Measurements from ENCODE around the gene ITPKB.
"Not testable (repeated sequence)": the region's sequence is repeated elsewhere in the genome, so short reads cannot be mapped to it uniquely, and the experiment has no call there.

The ITPKB gene

GRCh38 chr1:226738995-226739695 is at the start of gene ITPKB:
ITPKB (minus strand) TSS chr1:226739282; CDS start chr1:226737458, 1,824 bp downstream.
- DNase-seq = no peak

DNA sequence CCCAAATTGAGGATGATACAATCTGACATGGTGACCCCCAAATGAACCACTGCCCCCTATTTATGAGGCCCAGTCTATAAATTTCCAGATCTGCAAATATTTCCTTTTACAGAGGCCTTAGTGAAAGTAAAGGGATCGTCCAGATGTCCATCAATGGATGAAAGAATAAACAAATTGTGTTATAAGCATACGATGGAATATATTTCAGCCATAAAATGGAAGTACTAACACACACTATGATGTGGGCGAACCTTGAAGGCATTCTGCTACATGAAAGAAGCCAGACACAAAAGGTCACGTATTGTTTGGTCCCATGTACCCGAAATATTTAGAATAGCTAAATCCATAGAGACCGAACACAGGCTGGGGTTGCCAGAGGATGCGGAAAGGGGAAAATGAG is 48.6 kb upstream of the ITPKB start:
- no peak for DNase-seq

DNA sequence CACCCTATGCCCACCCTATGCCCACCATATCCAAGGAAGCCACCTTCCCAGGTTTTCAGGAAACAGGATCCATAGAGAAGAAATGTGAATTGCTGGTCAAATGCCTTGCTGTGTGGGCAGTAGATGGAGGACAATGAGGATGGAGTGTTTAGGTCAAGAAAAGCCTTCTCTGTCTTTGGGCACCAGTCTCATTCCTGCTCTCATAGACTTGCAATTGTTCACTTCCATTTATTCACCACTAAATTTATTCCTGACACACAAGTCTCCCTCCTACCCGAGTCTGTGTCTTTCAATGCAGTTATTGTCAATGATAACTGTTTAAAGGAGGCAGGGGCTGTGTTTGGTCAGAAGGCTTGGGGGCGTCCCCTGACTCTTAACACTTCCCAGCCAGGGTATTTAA is 48.0 kb upstream of the ITPKB start:
- DNase-seq = no peak

- DNase-seq = no peak
These were observed 47.5 kb upstream of the ITPKB start for GRCh38 chr1:226786550-226786949.

- DNase-seq = no peak
These were observed 46.7 kb upstream of the ITPKB start for GRCh38 chr1:226785805-226786204.

DNA sequence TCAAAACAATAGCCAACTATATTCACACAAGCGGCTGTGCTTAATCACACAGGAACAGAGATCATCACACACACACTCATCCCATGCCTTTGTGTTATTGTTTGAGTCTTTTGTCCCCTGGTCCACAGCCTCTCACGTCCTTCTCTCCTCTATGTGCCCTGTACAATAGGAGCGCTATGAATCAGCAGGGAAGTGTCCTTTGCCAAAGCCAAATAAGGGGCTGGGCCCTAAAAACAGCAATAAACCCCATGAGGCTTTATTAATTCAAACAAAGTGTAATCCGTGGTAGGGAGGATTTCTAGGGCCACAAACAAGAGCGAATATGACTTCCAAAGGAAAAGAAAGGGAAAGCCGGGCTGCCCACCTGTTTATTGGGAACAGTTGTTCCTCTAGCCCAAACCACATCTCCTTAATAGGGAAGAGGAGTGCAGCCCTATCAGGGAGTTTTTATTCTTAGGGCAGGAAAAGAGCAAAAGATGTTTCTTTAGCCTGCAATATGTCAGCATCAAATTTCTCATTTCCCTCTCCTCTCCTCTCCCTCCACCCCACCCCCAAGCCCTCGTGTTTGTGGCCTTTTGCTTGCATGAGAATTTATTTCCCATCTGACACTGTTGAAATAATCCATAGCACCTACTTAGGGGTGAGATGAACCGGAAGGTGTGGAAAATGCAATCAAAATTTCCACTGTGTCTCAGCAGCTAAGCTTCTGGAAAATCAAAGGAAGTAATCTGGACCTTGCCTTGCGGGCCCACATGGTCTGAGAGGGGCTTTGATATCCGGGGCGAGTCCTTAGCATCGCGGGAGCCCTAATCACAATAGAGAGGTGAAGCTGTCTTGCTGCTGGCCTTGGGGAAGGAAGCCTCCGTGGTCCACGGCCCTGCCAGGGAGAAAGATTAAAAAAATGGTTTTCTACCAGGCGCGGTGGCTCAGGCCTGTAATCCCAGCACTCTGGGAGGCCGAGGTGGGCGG is 45.3 kb upstream of the ITPKB start:
- no peak for DNase-seq

DNA sequence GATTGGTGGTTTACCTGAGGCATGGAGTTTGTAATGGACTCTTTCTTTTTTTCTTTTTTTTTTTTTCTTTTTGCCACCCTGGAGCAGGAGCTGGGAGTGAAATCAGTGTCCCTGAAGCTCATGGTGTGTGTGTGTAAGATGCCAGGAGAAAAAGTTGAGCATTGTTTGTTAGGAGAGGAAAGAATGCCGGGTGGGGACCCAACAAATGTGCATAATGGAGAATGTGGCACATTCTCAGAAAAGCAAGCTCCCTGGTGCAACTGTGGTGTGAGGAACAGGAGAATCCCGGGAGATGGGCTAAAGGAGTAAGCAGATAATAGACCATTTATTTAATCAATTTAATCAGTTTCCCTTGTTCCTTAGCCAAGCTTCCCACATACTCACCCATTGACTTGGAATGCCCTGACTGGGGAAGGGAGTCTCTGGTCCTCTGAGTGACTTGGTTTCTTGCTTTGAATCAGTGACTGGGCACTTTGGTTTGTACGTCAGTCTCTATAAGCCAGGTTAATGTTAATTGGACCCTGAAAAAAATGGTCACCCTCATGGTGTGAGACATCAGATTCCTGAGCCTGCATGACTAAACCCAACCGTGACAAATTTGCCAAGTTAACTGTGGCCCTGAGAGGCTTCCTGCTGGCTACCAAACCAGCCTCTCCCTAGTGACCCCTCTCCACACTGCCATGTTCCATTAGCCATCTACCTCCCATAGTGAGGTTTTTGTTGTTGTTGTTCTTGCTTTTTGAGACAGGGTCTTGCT is 43.9 kb upstream of the ITPKB start:
- DNase-seq = no peak

GRCh38 chr1:226781937-226782609 is 43.0 kb upstream of the ITPKB start:
- DNase-seq = no peak

DNA sequence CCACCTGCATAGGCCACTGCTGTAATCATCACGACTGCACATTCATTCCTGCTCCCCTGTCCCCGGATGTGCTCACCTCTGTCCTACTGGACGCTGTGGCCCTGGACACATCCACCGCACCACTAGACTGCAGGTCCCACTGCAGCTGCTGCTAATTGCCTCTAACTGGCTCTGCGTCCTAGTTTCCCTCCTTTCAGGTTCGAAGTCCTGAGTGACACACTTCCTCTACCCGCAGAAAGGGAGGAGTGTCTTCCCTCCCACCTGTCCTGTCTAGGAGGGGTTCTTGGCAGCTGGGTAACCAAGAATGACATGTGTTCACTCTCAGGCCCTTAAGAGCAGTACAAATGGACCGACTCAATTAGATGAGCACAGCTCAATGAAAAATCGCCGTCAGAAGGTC is 40.5 kb upstream of the ITPKB start:
- DNase-seq = no peak

GRCh38 chr1:226778657-226779058 is 39.6 kb upstream of the ITPKB start:
- DNase-seq = peak; percentile 93

GRCh38 chr1:226776975-226777374 is 37.9 kb upstream of the ITPKB start:
- no peak for DNase-seq

- DNase-seq = no peak
These were observed 37.0 kb upstream of the ITPKB start for GRCh38 chr1:226776066-226776465.

DNA sequence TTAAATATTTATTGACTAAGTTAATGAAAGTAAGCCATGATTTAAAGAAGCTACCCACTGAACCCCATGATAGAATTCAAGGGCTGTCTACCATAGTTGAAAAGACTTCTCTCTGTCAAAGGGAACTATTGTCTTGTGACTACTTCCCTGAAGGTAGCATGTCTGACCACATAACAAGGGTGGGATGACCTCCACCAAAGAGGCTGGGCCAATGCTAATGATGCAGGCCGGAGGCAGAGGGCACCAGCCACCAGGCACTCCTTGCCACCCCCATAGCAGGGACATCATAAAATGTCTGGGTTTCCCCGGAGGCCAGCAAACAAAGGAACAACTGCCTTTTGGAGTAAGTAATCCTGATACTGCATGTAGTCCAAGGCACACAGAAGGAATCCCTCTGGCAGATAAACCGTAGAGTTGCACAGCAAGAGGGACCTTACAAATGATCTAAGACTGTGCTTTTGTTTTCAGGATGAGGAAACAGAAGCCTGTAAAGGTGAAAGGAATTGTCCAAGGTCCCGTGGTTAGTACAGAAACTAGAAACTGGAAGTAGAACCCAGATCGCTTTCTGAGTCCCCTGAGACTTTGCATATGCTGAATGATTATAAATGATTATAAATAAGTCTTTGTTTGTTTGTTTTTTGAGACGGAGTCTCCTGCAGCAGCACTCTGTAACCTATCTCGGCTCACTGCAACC is 33.5 kb upstream of the ITPKB start:
- DNase-seq = no peak

GRCh38 chr1:226767170-226767569 is 28.1 kb upstream of the ITPKB start:
- not testable (repeated sequence) for DNase-seq

- DNase-seq = no peak
These were observed 27.5 kb upstream of the ITPKB start for GRCh38 chr1:226766565-226766964.

DNA sequence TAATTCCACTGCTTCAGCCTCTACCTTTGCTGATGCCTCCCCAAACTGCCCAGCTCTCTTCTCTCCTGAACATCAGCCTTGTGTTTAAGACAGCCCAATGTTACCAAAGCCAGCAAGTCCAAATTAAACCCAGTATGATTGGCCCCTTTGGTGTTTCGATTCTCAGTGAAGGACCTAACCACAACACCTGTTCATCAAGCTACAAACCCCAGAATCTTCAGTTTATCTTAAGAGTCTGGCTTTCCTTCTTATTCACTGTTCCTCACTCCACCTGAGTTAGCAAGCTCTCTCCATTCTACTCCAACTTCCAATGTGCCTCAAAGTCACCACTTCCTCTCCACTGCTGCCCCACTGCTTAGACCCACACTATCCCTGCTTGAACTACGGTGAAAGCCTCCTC is 25.5 kb upstream of the ITPKB start:
- no peak for DNase-seq

DNA sequence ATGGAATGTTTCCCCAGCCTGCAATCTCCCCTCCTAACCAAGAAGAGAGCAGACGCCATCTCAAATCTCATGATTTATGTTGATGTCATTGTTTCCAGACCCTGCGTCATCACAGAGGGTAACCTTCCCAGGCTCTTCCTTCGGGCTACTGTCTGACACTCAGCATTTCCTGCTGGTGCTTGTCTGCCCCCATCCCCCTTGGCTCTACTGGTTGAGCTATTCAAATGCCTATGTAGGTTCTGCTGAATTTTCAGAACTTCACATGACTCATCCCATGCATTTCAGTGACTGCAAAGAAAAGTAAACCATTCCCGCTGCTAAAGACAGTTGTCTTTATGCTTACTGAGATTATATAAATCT is 24.8 kb upstream of the ITPKB start:
- DNase-seq = peak; percentile 85

GRCh38 chr1:226762988-226763904 is 24.2 kb upstream of the ITPKB start:
- DNase-seq = no peak

GRCh38 chr1:226762055-226762454 is 23.0 kb upstream of the ITPKB start:
- DNase-seq = no peak

DNA sequence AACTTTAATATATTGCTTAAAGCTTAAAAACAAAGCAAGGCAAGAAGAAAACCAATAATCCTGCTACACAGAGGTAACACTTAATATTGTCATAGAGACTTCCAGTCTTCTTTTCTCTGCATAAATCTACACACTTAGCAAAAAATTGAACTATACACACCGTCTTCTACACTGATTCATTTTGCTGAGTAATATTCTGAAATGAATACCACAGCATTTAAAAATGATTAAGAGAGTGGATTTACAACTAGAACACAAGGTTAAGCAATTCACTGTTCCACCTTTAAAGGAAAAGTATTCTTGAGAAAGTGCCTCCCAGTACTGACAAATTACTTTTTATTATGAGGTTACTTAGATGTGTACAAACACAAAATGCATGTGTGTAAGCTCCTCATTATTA is 22.2 kb upstream of the ITPKB start:
- no peak for DNase-seq

All from NCI-H226 (cell line).